NCI-H1105 (cell line): ENCODE results near the gene NCAPD3.

ENCODE experiments used
- DNase-seq: peaks from one replicate; lab custom pipeline; 2025; lab: John Stamatoyannopoulos, UW

Gene NCAPD3

DNA sequence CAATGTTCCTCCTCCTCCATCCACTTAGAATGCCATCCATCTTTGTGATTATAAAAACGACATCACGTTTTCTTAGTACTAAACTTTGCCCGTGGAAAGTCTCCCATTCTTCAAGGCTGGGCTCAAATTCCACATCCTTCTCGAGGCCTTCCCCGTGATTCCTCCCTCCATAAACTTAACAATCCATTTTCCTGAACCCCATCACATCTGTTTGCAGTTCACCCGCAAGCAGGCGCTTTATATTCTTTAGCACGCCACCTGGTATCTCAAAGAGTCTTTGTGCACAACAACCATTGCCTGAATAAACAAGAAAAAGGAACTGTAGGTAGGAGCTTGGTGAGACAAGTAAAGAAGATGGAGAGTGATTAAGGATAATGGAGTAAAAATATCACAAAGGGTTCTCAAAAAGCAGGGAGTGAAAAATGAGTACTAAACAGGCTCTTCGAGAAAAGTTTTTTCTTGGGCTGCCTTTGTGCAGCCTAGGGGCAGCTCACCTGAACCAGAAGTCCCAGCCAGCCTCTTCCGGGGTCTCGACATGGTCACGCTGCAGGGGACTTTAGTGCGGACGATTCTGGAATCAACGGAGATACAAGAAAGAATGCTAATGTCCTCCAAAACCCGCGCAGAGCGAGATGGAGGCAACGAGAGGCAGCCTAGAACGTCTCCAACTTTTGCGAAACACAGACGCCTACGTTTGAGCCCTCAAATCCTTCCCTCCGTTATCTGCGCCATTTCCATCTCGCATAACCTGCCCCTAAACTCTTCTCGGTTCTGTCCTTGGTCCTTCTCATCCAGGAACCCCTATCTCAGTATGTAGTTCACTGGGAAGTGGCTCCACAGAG is 28.8 kb upstream of the NCAPD3 start:
- peak; percentile 68 for DNase-seq

DNA sequence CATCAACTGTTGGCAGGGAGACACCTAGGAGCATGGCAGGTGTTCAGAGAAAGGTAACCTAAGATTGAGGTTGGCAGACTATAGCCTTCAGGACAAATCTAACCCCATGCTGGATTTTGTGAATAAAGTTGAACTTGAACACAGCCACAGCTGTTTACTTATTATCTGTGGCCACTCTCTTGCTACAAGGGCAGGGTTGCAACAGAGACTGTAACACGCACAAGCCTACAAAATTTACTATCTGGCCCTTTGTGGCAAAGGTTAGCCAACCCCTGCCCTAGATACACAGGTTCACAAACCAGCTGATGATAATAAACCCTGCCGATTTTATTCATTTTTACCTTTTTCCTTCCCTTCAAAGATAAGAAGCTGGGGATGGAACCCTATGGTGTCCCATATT is 26.9 kb upstream of the NCAPD3 start:
- DNase-seq: no peak

DNA sequence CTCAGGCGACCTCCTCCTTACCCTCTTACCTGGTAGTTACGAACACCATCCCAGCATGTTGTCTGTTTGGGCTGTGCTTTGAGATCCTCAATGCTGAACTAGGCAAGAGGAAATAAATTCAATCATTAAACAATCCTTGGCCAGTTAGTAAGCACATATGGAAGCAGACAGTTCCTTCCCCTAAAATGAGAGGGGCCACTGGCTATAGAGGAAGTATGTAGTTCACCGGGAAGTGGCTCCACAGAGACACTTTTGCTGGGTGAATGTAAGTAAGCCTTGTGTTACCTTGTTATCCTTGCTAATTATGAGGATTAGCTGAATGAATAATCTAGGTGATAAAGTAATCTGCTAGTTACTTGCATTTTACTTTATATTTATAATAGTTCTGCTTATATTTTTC is 26.5 kb upstream of the NCAPD3 start:
- DNase-seq: no peak

DNA sequence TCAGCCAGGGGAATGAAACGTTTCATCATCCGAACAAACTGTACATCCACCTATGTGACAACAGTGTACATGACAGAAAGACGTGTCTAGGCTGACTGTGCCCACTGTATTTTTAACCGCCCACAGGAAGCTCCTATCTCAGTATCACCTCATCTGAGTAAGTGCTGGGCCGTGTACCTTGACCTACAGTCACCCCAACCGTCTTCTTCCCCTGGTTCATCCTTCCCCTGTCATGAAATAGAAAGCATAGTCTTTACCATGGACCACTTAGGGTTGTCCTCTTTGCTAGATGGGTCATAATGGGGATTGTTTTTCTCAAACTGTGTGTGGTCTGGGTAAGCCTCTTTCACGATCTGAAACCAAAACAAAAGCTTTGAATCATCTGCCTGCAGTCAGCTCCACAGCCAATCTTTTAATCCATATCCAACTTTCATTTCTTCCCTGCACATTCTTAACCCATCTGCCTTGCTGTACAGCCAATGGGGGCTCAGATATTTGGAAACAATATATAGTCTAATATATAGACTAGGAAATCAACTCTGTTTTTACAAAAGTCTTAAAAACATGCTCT is 25.2 kb upstream of the NCAPD3 start:
- DNase-seq: no peak

DNA sequence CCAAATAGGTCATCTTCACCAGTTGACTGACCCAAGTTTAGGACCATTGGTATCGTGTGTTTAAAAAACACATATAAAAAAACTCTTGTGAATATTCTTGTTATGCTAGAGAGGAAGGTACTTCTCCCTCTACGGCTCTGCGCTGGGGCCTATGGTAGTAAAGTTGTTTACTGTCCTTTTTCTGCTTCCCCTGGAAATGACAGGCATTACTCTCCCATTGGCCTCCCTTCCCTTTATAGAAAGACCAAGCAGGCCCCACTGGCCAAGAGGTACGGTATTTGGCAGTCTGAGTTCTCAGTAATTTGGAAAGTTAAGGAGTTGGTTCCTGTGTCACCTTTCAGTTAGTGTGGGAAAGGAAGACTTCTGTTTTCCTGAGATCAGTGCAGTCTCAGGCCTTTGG is 22.9 kb upstream of the NCAPD3 start:
- DNase-seq: no peak

- DNase-seq: no peak
Measured at GRCh38 chr11:134246100-134246499, 22.3 kb upstream of the NCAPD3 start.

DNA sequence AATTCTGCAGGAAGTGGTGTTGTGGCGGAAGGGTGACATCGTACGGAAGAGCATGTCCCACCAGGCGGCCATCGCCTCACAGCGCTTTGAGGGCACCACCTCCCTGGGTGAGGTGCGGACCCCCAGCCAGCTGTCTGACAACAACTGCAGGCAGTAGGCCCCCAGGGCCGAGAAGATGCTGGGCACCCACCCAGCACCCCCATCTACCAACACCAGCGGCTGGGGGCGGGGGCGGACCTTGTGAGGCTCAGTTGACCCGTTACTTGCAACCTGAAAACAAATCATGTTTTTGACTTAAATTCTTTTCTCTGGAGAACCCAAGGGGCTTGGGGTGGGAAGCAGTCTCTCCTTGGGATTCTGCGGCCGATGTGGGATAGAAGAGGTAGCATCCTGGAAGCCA is 21.7 kb upstream of the NCAPD3 start:
- no peak for DNase-seq

GRCh38 chr11:134244593-134244992 is 20.8 kb upstream of the NCAPD3 start:
- DNase-seq: no peak

GRCh38 chr11:134243913-134244312 is 20.1 kb upstream of the NCAPD3 start:
- DNase-seq: no peak

DNA sequence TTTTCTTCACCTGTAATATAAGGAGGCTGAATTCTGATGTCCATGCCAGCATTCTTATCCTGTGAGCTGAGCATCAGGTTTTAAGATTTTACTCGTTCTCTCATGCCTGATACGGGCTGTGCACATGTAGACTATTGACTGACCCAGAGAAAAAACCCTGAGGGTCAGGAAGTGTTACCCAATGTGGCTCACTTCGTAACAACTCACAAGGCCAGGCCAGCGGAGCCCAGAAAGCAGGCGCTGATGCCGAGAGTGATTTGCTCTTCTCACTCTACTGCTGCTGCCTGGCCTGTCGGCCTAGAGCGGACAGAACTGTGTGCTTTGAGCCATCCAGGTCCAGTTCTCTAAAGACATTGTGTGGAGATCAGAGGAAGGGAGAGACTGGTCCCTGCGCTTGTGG is 18.6 kb upstream of the NCAPD3 start:
- DNase-seq: no peak

GRCh38 chr11:134240592-134240991 is 16.8 kb upstream of the NCAPD3 start:
- DNase-seq: no peak

- no peak for DNase-seq
Measured at GRCh38 chr11:134238956-134239355, 15.2 kb upstream of the NCAPD3 start.

- no peak for DNase-seq
Measured at GRCh38 chr11:134237557-134237922, 13.8 kb upstream of the NCAPD3 start.

- DNase-seq: no peak
Measured at GRCh38 chr11:134236834-134237556, 13.2 kb upstream of the NCAPD3 start.

DNA sequence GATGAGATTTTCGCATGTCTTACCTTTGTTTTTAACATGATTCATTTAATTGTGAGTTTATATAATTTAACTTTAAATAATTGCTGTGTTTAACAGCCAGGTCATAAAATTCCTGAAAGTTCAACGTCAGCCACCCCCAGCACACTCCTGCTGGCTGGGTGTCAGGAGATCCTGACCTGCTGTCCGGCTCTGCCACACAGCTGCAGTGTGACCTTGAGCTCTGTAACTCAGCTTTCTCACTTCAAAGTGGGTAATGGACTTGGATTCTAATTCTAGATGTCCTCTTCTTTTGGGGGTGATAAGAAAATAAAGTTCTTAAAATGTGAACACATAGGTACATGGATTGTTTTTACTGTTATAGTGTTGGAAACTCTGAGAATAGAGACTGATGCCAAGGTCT is 11.6 kb upstream of the NCAPD3 start:
- DNase-seq: no peak

GRCh38 chr11:134233729-134234179 is 10.0 kb upstream of the NCAPD3 start:
- no peak for DNase-seq

- DNase-seq: no peak
Measured at GRCh38 chr11:134231958-134232659, 8.3 kb upstream of the NCAPD3 start.

DNA sequence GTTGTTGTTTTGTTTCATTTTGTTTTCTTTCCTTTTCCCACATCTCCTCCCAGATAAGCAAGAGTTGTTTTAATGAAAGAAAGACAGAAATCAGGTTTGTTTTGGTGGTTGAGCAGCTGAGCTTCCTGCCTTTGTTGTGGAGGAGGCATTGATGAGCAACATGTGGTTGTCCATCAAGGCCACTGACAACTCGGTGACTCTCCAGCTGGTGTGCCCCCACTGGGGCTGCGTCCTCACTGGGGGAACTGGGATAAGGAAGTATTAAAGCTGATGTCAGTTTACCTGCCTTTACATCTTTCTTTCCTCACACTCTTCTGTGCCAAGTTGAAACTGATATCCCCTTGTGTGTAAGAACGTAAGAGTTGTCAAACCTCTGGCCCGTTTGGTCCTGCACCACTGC is 6.6 kb upstream of the NCAPD3 start:
- no peak for DNase-seq

- no peak for DNase-seq
Measured at GRCh38 chr11:134229126-134229790, 5.5 kb upstream of the NCAPD3 start.

GRCh38 chr11:134228625-134229024 is 4.9 kb upstream of the NCAPD3 start:
- DNase-seq: no peak

DNA sequence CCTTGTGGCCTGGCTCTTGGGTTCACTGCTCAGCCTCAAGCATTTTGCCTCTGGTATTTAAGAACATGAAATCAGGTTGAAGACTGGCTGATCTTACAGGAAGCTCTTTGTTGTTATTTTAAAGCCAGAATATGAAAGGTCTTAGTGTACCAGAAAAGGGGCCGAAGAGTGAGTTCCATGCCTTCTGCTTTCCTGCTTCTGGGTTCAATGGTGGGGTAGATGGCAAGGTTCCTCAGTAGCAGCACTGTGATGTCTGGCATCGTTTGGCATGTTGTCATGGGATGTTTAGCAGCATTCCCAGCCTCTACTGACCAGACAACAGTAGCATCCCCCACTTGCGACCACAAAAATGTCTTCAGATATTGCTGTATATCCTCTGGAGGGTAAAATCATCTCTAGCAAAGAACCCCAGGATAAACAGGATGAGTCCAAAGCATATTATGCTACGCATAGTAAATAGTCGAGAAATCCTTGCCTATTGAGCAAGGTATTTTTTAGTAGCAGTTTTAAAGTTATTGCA is 3.1 kb upstream of the NCAPD3 start:
- no peak for DNase-seq
